Measurements from ENCODE around the gene PRKCA.
A peak's percentile ranks its signal among the peaks of the same experiment; 100 is the strongest.
"Not testable (repeated sequence)": the region's sequence is repeated elsewhere in the genome, so short reads cannot be mapped to it uniquely, and the experiment has no call there.

The PRKCA gene

GRCh38 chr17:66715076-66715675, 412.8 kb downstream of the PRKCA start:
- no peak for DNase-seq (ENCODE audit: low spot score)

- DNase-seq (ENCODE audit: low spot score) = peak; percentile 73
Observed at GRCh38 chr17:66715745-66716156, 413.3 kb downstream of the PRKCA start.

- peak; percentile 69 for DNase-seq (ENCODE audit: low spot score)
Observed at GRCh38 chr17:66716236-66717026, 414.0 kb downstream of the PRKCA start.

- no peak for DNase-seq (ENCODE audit: low spot score)
Observed at GRCh38 chr17:66717641-66718058, 415.2 kb downstream of the PRKCA start.

DNA sequence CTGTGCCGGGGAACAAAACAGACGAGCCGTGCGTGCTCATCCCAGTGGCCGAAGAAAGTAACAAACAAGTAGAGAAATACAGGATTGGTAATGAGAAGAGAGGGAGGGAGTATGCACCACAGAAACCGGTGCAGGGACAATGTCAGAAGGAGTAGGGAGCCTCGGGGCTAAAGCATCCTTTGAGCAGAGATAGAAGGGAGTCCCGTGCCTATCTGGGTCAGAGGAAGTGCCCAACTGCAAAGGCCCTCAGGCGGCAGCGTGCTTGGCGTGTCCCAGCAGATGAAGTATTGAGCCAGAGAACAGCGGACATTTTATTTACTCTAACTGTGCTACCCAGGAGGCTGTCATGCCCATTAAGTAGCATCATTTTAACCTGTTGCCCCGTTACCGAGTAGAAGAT, 417.6 kb downstream of the PRKCA start:
- no peak for DNase-seq (ENCODE audit: low spot score)

GRCh38 chr17:66720567-66720966, 418.2 kb downstream of the PRKCA start:
- no peak for DNase-seq (ENCODE audit: low spot score)

GRCh38 chr17:66722341-66722740, 419.9 kb downstream of the PRKCA start:
- DNase-seq (ENCODE audit: low spot score) = no peak

- DNase-seq (ENCODE audit: low spot score) = no peak
Observed at GRCh38 chr17:66724581-66725341, 422.3 kb downstream of the PRKCA start.

GRCh38 chr17:66725438-66725837, 423.0 kb downstream of the PRKCA start:
- not testable (repeated sequence) for DNase-seq (ENCODE audit: low spot score)

GRCh38 chr17:66725956-66726355, 423.5 kb downstream of the PRKCA start:
- no peak for DNase-seq (ENCODE audit: low spot score)

DNA sequence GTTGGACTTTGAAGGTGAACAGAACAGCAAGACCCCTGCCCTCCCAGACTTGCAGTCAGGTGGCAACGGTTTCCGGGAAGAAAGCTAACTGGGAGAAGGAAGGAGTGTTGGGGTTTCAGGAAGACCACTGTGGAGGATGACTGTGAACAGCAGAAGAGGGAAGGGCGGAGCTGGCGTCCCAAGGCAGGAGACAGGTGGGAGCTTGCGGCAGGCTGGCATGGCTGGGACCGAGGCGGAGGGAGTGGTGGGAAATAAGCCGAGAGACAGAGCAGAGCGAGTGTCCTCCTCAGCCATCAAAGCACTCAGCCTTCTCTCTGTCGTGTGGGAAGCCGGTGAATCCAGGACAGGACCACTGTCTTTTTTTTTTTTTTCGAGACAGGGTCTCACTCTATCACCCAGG, 424.0 kb downstream of the PRKCA start:
- no peak for DNase-seq (ENCODE audit: low spot score)

DNA sequence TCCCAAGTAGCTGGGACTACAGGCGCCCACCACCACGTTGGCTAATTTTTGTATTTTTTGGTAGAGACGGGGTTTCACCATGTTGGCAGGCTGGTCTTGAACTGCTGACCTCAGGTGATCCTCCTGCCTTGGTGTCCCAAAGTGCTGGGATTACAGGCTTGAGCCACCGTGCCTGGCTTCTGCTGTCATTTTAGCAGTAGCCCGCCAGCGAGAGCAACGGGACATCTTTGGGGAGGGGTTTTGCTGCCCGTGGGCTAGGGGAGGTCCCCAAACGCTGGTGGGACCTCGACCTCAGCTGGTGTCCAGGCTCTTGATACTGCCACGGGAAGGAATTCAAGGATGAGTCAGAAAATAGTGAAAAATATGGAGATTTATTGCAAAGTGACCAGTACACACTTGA, 424.4 kb downstream of the PRKCA start:
- DNase-seq (ENCODE audit: low spot score) = no peak

DNA sequence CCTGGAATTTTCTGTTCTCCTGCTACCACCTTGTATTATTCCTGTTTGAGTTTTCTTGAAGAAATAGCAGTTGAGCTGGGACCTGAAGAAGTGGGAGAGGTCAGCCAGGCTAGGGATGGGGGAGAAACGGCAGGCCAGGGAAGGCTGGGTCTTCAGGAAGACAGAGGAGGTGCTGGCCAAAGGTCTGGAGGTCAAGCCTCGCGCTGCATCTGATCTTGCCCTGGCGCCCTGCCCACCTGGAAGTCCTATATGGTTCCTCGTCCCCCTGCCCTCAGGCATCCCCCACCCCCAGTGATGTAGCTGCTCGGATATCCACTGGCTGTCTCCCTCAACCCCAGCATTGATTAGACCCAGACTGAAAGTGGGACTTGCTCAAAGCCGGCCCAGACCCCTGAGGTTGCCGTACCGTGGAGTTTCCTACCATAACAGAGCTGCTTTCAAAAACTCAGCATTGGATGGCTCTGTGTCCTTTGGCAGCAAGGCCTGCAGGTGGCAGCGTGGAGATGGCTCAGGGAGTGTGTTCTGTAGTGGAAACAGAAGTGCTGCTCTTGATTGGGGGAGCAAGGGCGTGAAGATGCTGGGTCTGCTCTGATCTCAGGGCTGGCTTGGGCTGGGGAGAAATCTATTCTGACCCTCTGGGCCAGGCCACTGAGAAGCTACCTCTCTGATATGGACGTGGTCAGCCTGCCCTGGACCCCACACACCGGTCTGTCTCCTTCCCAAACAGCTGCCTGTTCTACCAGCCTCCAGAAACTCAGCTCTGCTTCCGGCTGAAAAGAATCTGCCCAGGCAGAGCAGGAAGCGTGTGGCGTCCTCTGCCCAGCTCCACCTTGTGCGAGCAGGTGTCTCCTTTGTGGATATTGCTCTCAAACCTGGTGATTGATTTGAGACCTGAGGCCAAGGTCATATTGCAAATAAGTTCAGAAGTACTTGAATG, 425.5 kb downstream of the PRKCA start:
- peak; percentile 90 for DNase-seq (ENCODE audit: low spot score)

DNA sequence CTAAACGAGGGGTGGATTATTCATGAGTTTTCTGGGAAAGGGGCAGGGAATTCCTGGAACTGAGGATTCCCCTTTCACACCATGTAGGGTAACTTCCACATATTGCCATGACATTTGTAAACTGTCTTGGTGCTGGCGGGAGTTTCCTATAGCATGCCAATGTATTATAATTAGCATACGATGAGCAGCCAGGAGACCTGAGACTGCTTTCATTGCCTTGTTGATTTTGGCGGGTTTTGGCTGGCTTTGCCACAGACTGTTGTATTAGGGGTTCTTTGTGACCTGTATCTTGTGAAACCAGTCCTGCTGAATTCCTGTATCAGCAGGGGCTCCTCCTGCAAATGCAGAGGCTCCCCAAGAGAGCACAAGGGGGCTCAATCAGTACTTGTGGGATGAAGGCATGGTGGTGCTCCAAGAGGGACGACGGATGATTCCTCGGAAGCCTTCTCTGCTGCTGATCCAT, 428.1 kb downstream of the PRKCA start:
- DNase-seq (ENCODE audit: low spot score) = no peak

GRCh38 chr17:66733759-66734158, 431.3 kb downstream of the PRKCA start:
- no peak for DNase-seq (ENCODE audit: low spot score)

- no peak for DNase-seq (ENCODE audit: low spot score)
Observed at GRCh38 chr17:66734186-66734943, 432.0 kb downstream of the PRKCA start.

DNA sequence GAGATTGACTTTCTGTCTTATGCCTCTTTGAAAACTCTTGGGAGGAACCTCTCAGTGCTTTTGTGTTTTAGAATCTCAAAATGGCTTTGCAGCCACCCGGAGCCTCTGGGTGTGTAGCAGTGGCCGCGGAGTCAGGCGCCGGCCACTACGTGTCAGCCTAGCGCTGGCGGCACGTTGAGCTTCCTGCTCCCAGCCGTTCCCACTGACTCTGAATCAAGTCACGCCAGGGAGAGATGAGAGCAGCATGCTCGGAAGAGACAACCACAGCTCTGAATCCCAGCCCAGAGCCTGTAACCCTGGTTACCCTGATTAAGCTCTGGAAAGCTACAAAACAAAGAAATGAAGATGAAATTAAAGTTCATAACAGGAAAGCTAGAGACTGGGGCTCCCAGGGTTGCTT, 435.1 kb downstream of the PRKCA start:
- peak; percentile 83 for DNase-seq (ENCODE audit: low spot score)

DNA sequence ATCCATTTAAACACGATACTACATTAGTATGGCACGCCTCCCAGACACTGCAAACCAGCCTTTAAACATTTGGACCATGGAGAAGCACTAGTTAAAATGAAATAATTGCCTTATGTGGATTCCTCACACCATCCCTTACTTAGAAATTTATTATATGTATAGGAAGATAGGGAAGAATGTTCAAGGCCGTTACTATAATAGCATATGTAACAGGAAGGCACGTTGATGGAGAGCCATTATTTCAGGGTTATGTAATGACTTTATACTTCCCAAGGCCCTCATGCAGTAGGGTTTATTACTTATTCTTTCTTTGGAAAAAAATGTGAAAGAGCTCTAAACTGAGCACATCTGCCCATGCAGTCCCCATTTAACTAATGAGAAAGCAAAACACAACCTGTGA, 435.9 kb downstream of the PRKCA start:
- DNase-seq (ENCODE audit: low spot score) = no peak

- no peak for DNase-seq (ENCODE audit: low spot score)
Observed at GRCh38 chr17:66739553-66739952, 437.1 kb downstream of the PRKCA start.

- DNase-seq (ENCODE audit: low spot score) = no peak
Observed at GRCh38 chr17:66740226-66740625, 437.8 kb downstream of the PRKCA start.

DNA sequence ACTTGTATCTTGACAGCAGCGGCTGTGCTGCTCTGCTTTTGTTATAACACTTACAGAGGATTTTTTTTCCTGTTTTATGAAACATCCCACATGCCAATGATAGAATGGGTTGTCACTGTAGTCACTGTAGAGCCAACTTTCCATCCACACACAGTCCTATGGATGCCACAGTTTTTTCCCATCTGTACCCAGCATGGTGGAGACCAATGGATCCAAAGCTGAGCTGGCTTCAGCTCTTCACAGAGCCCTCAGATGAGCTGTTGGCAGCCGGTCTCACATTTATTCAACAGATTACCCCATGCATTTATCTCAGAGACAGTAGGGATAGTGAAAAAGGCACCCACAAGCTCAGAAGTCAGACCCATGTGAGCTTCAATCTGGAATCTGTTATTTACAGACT, 441.1 kb downstream of the PRKCA start:
- DNase-seq (ENCODE audit: low spot score) = no peak
